Endodermal cell (in vitro differentiated cells): ENCODE measurements around the gene RSPH10B. TPM values are rescaled to one million over a fixed set of nuclear protein-coding genes. Genes with fewer than 3 reads are reported as not detected.
"Not testable (repeated sequence)": the region's sequence is repeated elsewhere in the genome, so short reads cannot be mapped to it uniquely, and the experiment has no call there.

Experiments used
- DNase-seq: peaks from one replicate; pipeline ENCODE4 v3.0.0-alpha.2; 2017
- H3K27ac ChIP-seq: 2 replicates; pipeline ENCODE4 v1.5.1; 2013; ENCODE audit warnings: mild to moderate bottlenecking, low read depth, low read length, moderate library complexity
- H3K27me3 ChIP-seq: 2 replicates; pipeline ENCODE4 v1.6.1; 2013; ENCODE audit warnings: mild to moderate bottlenecking, low read length, moderate library complexity; ENCODE audit not compliant: insufficient read depth, control insufficient read depth, poor library complexity, severe bottlenecking
- H3K36me3 ChIP-seq: 2 replicates; pipeline ENCODE4 v1.7.0; 2013; ENCODE audit warnings: mild to moderate bottlenecking, low read length, moderate library complexity; ENCODE audit not compliant: control insufficient read depth, insufficient read depth
- H3K4me1 ChIP-seq: one replicate; pipeline ENCODE4 v1.7.0; 2013; ENCODE audit warnings: low read length; ENCODE audit not compliant: control insufficient read depth, insufficient read depth
- H3K4me3 ChIP-seq: 2 replicates; pipeline ENCODE4 v1.5.1; 2013; ENCODE audit warnings: mild to moderate bottlenecking, low read length, moderate library complexity
- H3K9ac ChIP-seq: 2 replicates; pipeline ENCODE4 v1.6.1; 2013; ENCODE audit warnings: mild to moderate bottlenecking, low read length, moderate library complexity; ENCODE audit not compliant: poor library complexity, severe bottlenecking; ENCODE audit errors: extremely low read depth
- H3K9me3 ChIP-seq: 2 replicates; pipeline ENCODE4 v1.6.1; 2013; ENCODE audit warnings: mild to moderate bottlenecking, low read length, moderate library complexity; ENCODE audit not compliant: control insufficient read depth
- H3K27ac Mint-ChIP-seq: 2 replicates; pipeline ENCODE4 v1.8.0; 2020; ENCODE audit warnings: mixed read lengths
- H3K27me3 Mint-ChIP-seq: 2 replicates; pipeline ENCODE4 v1.8.0; 2021; ENCODE audit warnings: mild to moderate bottlenecking, mixed read lengths; ENCODE audit not compliant: insufficient read depth
- H3K36me3 Mint-ChIP-seq: 2 replicates; pipeline ENCODE4 v1.8.0; 2020; ENCODE audit warnings: low read depth, mixed read lengths
- H3K4me1 Mint-ChIP-seq: 2 replicates; pipeline ENCODE4 v1.8.0; 2020; ENCODE audit warnings: mixed read lengths
- H3K4me3 Mint-ChIP-seq: 2 replicates; pipeline ENCODE4 v1.8.0; 2020; ENCODE audit warnings: mild to moderate bottlenecking, moderate library complexity, mixed read lengths
- H3K9me3 Mint-ChIP-seq: 2 replicates; pipeline ENCODE4 v1.8.0; 2020; ENCODE audit warnings: mild to moderate bottlenecking, mixed read lengths
- WGBS, 2 experiments: methylation state at CpG; one replicate each; pipeline versions ENCODE4 v1.1.5 to v1.1.7; 2013; ENCODE audit warnings: missing lambda C conversion rate in 2 of 2, mixed read lengths in 1 of 2; ENCODE audit not compliant: insufficient coverage in 1 of 2, insufficient read length in 1 of 2; 5-methylcytosine and 5-hydroxymethylcytosine counted together
- long read RNA-seq, 4 experiments: library from polyadenylated mRNA in 2 of 4; library from RNA in 1 of 4; library from capped mRNA in 1 of 4; stranded (forward) in 3 of 4; unstranded in 1 of 4; transcript quantifications; one replicate each; pipeline ENCODE4 v2.0.0, GENCODE V29; 2020 to 2021; ENCODE audit warnings: inconsistent platforms in 1 of 4
- polyA plus RNA-seq, 2 experiments: library from polyadenylated mRNA; stranded (reverse); fragments of 50-300 nt; gene quantifications; one replicate each; pipeline ENCODE4 v1.2.3, GENCODE V29; 2013
- total RNA-seq, 2 donors: library from RNA; stranded (reverse); fragmentation: NEBNext Ultra II Directional in 1 of 2; extraction: Animal tissue kit (Norgen Biotek cat#: 25700) in 1 of 2; gene quantifications; 2 replicates in 1 of 2; 3 replicates in 1 of 2; pipeline ENCODE4 v1.2.1, GENCODE V29; 2021
- TF ChIP-seq, protein P1 (sequence below): fragments of 200-600 bp; sonication (generic); conservative IDR thresholded peaks from 2 replicates; pipeline ENCODE4 v1.5.0; 2021; ENCODE audit warnings: antibody characterized with exemption, mild to moderate bottlenecking

The RSPH10B gene
- total RNA-seq, result under 1 TPM; 0.73 to 0.75 TPM
- not detected for polyA plus RNA-seq (2013, experiment 1 of 2)
- 0.37 TPM for polyA plus RNA-seq (2013, experiment 2 of 2)
- long read RNA-seq, experiment 1, result 0 reads
- long read RNA-seq, experiment 2, partial matches to known transcripts, result 0 of 1 reads
- long read RNA-seq, experiment 2, other reads (novel, unspliced or antisense), result 0 of 1 reads
- long read RNA-seq, experiment 3, result 0 reads
- long read RNA-seq, experiment 4, result 0 reads

DNA sequence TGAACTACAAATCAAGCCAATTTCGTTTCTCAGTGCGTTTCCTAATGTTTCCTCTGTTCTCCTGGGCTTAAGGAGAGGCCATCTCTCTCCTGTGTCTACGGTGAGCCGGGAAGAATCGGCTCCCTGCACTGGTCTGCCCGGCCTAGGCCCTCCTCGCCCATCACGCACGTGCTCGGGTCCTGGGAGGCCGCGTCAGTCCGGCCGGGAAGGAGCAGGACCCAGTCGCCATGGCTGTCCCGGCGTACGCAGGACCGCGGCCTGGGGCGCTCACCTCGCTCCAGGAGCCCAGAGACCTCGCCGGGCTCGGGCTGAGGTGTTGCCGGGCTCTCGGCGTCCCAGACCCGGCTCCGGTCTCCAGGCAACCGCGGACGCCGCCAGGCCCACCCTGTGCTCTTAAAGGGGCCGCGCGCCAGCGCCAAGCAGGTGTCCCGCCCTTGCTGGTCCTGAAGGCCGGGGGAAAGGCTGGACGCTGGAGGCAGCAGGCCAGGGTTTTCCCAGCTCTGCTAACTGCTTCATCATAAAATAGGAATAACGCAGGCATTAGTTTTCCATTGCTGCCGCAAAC is at the start of gene RSPH10B:
Gene RSPH10B, minus strand, starts transcription at position 343 of the 565 bp plus-strand sequence. CDS start 3,573 bp downstream, outside the sequence.
- H3K27me3 Mint-ChIP-seq, H3K9me3 ChIP-seq, H3K4me3 ChIP-seq, H3K4me3 Mint-ChIP-seq, H3K27ac ChIP-seq, H3K9me3 Mint-ChIP-seq, H3K4me1 Mint-ChIP-seq, H3K27me3 ChIP-seq, H3K36me3 Mint-ChIP-seq, H3K27ac Mint-ChIP-seq, H3K36me3 ChIP-seq, H3K9ac ChIP-seq, H3K4me1 ChIP-seq: not testable (repeated sequence)
- peak; percentile 63 for DNase-seq
- 18% methylated on average over 12 of the region's 43 CpGs; no CpG with 5 or more reads in 1 of the 2 experiments for WGBS, 2 experiments

DNA sequence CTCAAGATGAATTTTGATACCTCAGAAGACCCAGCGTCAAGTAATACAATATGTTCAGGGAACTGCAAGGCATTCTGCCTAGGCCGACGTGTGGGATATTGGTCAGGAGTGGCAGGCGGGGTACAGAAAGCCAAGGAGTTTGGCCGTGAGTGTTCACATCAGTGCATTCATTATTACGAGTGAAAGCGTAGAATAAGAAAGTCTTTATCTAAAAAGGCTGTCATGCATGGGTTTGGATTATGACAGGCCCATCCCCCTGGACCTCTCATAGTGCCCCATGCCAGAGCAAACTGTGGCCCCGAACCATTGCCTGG is 46.1 kb upstream of the RSPH10B start:
- Histone ChIP-seq H3K4me3 (no peak overlapping the region), H3K9ac (no peak overlapping the region), H3K27ac (no peak overlapping the region), H3K36me3 (peaks cover 70% of the 10 kb centered on the region), H3K4me1 (no peaks in the 10 kb centered on the region), H3K27me3 (no peaks in the 10 kb centered on the region), H3K9me3 (no peaks in the 10 kb centered on the region)
- Mint-ChIP-seq H3K4me1 (peaks cover 14% of the 10 kb centered on the region), H3K4me3 (no peak overlapping the region), H3K36me3 (peaks cover 73% of the 10 kb centered on the region), H3K9me3 (no peaks in the 10 kb centered on the region), H3K27me3 (no peaks in the 10 kb centered on the region), H3K27ac (peak overlapping the region; percentile 38)
- DNase-seq, result no peak
- TF ChIP-seq, protein P1, sequence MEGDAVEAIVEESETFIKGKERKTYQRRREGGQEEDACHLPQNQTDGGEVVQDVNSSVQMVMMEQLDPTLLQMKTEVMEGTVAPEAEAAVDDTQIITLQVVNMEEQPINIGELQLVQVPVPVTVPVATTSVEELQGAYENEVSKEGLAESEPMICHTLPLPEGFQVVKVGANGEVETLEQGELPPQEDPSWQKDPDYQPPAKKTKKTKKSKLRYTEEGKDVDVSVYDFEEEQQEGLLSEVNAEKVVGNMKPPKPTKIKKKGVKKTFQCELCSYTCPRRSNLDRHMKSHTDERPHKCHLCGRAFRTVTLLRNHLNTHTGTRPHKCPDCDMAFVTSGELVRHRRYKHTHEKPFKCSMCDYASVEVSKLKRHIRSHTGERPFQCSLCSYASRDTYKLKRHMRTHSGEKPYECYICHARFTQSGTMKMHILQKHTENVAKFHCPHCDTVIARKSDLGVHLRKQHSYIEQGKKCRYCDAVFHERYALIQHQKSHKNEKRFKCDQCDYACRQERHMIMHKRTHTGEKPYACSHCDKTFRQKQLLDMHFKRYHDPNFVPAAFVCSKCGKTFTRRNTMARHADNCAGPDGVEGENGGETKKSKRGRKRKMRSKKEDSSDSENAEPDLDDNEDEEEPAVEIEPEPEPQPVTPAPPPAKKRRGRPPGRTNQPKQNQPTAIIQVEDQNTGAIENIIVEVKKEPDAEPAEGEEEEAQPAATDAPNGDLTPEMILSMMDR, result no peak
- 95% methylated on average over 4 to 8 of the region's 8 CpGs for WGBS, 2 experiments

GRCh38 chr7:6015917-6016652 is 45.6 kb upstream of the RSPH10B start:
- Mint-ChIP-seq H3K27ac (peak overlapping the region; percentile 38), H3K4me3 (no peak overlapping the region), H3K27me3 (no peaks in the 10 kb centered on the region), H3K4me1 (peaks cover 14% of the 10 kb centered on the region), H3K36me3 (peaks cover 67% of the 10 kb centered on the region), H3K9me3 (no peaks in the 10 kb centered on the region)
- no peaks in the 10 kb centered on the region for H3K27me3 ChIP-seq
- no peak for DNase-seq
- H3K4me1 ChIP-seq, result no peaks in the 10 kb centered on the region
- H3K9ac ChIP-seq, result no peak overlapping the region
- no peak overlapping the region for H3K4me3 ChIP-seq
- TF ChIP-seq, protein P1, result no peak
- H3K36me3 ChIP-seq, result peaks cover 70% of the 10 kb centered on the region
- WGBS, 2 experiments, result 93 to 98% methylated on average over 7 to 8 of the region's 8 CpGs
- H3K27ac ChIP-seq, result no peak overlapping the region
- no peaks in the 10 kb centered on the region for H3K9me3 ChIP-seq
